HG03432 (cell line): ENCODE measurements around the gene HIBADH.

Source experiments
- ATAC-seq: cut with Tn5 transposase; IDR thresholded peaks from one replicate; pipeline ENCODE4 v1.9.1; 2021; ENCODE audit warnings: mild to moderate bottlenecking, moderate library complexity; ENCODE audit not compliant: unreplicated experiment

Gene HIBADH

GRCh38 chr7:27553273-27553672, 109.4 kb downstream of the HIBADH start:
- no peak for ATAC-seq

- ATAC-seq = no peak
Measured at GRCh38 chr7:27551803-27552400, 110.8 kb downstream of the HIBADH start.

DNA sequence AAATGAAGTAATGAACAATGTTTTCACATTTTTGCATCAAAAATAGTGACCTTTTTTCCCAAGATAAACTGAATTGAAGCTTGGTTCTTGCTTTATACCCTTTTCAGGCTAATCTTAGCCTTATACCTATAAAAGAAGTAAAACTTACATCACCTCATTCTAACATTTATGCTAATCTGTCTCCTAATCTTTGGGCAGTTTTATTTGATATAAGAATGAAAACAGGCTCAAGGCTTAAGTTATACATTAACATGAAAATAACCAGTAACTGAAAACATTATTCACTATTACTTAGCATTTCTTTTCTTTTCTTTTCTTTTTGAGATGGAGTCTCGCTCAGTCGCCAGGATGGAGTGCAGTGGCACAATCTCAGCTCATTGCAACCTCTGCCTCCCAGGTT, 113.1 kb downstream of the HIBADH start:
- no peak for ATAC-seq

DNA sequence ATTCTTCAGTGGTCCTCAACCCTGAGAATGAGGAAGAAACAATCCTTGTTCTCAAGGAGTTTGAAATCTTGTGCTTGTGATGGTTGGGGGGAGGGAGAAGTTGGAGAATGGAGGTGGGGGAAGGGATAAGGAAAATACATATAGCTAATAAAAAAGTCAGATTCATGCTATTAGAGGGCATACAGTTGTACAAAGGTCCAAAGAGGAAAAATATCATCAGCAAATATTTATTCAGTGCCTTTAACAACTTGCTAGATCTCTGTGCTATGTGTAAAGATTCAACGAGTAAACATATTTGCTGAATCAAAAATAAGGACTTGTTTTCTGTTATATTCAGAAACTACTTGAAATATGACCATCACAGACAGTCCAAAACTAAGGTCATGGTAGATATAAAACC, 114.4 kb downstream of the HIBADH start:
- ATAC-seq = no peak

GRCh38 chr7:27547401-27547800, 115.3 kb downstream of the HIBADH start:
- no peak for ATAC-seq

DNA sequence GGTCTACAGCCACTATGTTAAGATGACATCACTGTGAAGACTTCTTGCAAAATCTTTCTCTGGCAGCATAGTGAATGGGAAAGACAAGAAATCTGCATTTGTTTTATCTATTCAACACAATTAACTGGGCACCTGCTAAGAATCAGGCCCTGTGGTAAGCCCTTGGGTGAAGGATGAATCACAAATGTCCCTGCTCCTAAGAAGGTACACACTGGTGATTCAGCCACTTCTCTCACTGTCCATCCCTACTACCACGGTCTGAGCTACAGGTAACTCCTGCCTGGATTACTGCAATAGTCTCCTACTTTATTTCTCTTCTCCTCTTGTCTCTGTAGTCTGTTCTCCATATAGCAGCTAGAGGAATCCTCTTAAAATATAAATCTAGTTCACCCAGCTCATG, 116.1 kb downstream of the HIBADH start:
- ATAC-seq = no peak

DNA sequence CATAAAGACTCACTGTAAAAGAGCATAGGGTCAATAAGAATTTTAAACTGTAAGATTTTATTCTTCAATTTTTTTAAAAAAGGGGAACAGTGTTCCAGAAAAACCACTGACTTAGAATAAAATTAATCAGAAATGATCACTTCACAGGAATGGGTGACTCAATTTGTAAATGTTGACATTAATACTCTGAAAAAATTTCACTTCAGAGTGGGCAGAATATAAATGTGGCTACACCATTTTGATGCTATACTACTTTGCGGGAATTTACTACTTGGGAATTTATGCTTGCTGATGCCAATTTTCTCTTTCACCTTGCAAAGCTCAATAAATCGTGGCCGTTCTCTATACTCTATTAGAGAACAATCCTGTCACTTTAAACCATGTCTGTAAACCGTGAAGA, 126.9 kb downstream of the HIBADH start:
- no peak for ATAC-seq

DNA sequence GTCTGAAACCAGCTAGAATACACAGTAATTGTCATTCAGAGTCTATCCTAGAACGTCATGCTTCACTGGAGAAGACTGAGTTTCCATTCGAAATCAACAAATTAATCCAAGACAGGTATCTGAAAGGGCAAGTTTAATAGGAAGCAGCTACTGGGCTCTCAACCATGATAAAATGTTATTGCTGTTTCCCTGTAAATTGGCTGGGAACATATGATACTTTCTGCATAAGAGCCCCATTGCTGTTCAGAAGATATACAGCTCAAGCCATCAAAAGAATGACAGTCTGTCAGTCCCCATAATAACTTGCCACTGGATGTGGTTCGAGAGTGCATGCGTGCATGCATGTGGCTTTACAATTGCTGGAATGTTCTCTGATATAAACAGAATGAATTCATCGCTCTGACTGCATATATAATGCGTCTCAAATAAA, 129.0 kb downstream of the HIBADH start:
- ATAC-seq = no peak

DNA sequence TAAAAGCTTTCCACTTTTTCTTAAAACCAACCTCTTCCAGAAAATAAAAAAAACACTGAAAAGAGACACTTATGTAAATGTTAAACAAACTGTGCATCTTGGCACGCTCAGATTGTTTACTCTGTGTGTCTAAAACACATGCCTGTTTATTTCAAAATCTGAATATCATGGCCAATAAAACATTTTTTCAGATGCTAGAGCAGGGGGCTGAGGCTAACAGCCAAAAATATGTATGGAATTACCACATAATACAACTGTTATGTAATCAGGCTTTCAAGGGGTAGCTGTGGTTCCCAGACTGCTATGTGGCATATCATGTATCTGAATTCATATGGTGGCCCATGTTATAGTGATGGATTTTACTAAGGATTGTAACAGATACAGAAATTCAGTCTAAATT, 130.4 kb downstream of the HIBADH start:
- no peak for ATAC-seq

GRCh38 chr7:27527348-27527714, 135.4 kb downstream of the HIBADH start:
- no peak for ATAC-seq

DNA sequence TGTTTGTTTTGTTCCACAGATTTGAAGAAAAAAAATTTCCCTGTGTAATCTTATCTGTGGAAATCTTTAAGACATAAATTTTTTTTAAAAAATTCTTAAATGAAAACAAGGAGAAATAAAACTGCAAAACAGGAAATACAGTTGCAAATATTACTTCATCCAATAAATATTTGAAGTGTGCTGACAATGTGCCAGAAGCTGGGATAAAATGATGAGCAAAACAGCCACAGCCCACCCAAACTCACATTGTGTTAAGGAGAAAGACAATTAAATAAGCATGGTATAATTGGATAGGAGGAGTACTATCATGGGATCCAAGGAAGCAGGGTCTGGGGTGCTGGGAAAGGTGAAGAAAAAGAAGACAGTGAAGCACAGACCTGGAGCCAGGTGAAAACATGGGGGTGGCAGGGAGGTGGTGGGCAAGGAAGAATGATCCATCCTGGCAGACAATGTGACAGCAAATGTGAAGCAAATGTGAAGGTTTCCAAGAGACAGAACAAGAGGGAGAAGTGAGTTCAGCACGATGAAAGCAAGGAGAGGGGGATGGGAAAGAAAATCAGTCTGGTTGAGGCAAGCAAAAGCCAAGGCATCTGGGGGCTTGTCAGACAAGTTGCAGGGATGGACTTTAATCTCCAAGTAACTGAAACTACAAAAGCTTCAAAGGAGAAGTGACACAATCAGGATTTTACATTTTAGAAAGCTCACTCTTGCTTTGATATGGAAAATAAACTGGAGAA, 135.9 kb downstream of the HIBADH start:
- no peak for ATAC-seq

GRCh38 chr7:27526131-27526530, 136.6 kb downstream of the HIBADH start:
- no peak for ATAC-seq

DNA sequence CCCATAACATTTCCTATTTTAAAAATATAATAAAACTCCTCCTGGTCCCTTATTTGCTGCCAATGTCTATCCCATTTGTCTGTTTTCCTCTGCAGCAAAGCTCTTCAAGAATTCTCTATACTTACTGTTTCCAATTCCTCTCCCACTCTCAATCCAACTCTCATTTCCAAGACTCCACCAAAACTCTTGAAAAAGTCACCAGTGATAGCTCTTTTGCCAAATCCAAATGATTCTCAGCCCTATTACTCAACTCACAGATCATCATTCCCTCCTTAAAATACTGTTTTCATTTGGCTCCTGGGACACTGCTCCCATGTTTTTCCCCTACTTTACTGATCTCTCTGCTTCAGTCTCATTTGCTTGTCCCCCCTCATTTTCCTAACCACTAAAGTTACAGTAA, 139.4 kb downstream of the HIBADH start:
- no peak for ATAC-seq

DNA sequence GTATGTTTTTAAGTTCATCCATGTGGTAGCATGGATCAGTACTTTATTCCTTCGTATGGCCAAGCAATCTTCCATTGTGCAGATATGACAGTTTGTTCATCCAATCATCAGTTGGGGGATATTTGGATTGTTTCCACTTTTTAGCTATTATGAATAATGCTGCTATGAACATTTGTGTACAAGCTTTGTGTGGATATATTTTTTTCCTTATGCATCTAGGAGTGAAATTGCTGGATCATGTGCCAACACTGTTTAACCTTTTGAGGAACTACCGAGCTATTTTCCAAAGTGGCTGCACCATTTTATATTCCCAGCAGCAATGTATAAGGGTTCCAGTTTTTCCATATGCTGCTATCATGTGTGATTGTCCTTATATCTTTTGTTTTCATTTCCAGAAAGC, 140.1 kb downstream of the HIBADH start:
- no peak for ATAC-seq

DNA sequence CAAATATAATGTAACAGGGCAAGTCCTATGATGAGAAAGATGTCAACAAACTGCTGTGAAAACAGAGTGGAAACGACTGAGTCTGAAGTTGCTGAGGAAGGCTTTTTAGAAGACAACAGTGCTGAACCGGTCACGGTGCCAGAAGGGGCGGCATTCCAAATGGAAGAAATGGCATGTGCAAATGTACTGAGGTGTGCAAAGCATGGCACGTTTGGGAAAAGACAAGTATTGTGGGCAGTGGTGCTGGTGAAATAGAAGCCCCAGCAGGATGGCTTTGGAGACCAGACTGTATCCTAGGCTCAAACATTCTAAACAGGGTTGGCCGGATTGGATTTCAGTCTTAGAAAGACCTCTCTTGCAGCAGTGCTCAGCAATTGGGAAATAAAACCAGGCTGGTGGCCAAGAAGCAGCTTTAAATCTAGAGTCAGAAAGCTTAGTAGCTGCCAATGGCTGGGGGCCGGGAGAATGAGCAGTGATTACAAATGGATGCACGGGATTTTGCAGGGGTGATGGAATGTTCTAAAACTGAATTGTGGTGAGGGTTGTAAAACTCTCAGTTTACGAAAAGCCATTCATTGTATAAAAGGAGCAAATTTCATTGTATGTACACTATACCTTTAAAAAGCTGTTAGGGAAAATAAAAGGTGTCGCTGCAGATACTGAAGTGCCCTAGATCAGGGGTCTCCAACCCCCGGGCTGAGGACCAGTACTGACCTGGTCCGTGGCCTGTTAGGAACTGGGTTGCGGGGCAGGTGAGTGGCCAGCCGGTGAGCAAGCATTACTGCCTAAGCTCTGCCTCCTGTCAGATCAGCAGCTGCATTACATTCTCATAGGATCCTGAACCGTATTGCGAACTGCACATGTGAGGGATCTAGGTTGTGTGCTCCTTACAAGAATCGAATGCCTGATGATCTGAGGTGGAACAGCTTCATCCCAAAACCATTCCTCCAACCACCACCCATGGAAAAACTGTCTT, 141.6 kb downstream of the HIBADH start:
- no peak for ATAC-seq

- no peak for ATAC-seq
Measured at GRCh38 chr7:27519793-27520469, 142.8 kb downstream of the HIBADH start.

DNA sequence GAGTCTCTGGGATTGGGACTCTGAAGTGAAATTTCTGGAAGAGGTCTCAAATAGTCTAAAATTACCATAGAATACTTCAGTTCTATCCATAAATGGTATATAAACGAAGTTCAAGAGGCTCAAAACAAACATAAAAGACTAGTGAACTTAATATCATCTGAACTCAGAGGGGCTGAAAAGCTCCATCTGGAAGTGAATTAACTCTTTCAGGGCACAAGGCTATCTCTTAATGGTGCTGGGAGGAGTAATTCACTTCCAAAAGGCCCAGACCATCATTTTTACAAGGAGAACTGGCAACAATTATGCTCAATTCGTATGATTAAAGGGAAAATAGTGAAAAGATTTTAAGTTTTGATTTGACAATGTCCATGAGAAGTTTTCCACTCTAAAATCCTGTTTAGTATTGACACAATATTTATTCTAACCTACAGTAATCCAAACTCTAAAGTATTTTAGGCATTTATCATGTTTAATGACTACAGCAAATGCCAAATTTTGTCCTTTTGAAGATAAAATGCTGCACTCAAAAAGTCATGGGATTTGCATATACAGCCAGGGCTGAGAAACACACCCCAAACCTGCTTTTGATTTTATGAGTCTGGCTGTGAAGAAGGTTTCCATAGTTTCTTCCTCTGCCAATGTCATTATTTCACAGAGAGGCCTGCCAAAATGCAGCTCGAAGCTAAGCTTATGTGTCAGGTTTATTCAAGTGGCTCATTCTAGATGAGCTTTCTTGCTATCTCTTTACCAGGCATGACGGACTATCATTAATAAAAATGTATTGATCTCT, 143.9 kb downstream of the HIBADH start:
- no peak for ATAC-seq

DNA sequence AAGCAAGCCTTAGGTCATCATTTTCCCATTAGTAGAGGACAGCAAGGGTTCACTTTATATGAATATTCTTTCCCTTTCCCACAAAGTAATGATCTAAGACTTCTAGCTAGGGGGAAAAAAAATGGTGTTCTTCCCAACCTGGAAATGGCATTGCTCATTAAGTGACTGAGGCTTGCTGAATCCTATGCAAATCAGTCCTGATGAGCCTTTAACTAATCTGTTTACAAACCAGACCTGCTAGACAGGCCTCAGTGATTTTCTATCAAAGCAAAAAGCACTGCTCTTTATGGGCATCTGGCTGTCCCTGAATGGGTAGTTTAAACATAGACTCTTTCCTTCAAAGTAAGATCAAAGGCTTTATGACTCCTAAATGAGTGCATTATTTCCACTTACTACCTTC, 146.3 kb downstream of the HIBADH start:
- no peak for ATAC-seq

DNA sequence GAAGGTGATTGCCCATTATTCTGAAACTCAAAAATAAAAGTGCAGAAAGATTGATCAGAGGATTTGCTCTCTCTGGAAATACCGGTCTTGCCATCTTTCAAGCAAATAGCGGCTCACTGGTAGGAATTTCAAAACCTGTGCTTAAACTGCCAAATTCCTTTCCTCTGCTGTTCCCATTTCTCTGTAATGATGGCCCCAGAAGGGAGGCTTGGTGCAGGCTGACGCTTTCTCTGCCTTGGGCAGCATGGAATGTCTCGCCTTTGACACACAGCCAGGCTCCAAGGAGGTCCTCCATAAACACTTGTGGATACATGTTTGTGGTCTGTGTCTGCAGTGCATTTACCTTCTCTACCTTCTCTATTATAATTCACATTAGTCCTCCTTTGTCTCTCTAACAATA, 146.8 kb downstream of the HIBADH start:
- no peak for ATAC-seq

GRCh38 chr7:27514861-27515260, 147.8 kb downstream of the HIBADH start:
- no peak for ATAC-seq
